ENCODE measurements around the gene TIPIN.

TIPIN gene

DNA sequence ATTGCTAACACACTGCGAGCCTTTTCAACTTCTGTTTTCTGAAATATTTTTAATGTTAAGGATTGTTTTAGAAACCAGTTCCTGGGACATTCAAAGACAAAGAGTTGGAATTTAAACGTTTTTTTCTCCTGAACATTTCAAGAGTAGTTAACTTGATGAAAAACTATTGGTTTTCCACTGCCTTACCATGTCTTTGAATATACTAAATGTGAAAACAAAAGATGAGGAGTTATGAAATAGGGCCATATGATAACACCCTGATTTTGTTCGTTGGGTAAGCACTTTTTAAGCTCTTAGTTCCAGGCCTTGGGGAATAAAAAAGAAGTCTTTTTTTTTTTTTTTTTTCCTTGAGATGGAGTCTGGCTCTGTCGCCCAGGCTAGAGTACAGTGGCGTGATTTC, 60.3 kb downstream of the TIPIN start:
- DNase-seq (ENCODE audit: insufficient read length, low spot score) (no peak), FAIRE-seq (no peak)
- TF ChIP-seq, protein P1, sequence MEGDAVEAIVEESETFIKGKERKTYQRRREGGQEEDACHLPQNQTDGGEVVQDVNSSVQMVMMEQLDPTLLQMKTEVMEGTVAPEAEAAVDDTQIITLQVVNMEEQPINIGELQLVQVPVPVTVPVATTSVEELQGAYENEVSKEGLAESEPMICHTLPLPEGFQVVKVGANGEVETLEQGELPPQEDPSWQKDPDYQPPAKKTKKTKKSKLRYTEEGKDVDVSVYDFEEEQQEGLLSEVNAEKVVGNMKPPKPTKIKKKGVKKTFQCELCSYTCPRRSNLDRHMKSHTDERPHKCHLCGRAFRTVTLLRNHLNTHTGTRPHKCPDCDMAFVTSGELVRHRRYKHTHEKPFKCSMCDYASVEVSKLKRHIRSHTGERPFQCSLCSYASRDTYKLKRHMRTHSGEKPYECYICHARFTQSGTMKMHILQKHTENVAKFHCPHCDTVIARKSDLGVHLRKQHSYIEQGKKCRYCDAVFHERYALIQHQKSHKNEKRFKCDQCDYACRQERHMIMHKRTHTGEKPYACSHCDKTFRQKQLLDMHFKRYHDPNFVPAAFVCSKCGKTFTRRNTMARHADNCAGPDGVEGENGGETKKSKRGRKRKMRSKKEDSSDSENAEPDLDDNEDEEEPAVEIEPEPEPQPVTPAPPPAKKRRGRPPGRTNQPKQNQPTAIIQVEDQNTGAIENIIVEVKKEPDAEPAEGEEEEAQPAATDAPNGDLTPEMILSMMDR (IDR thresholded peaks at IDR 0.05; ENCODE audit: insufficient read depth, missing control alignments) = no peak

- FAIRE-seq = no peak
- TF ChIP-seq, protein P1 (IDR thresholded peaks at IDR 0.05; ENCODE audit: insufficient read depth, missing control alignments) = no peak
- DNase-seq (ENCODE audit: insufficient read length, low spot score) = no peak
These were observed 61.6 kb downstream of the TIPIN start for GRCh38 chr15:66294932-66295235.

DNA sequence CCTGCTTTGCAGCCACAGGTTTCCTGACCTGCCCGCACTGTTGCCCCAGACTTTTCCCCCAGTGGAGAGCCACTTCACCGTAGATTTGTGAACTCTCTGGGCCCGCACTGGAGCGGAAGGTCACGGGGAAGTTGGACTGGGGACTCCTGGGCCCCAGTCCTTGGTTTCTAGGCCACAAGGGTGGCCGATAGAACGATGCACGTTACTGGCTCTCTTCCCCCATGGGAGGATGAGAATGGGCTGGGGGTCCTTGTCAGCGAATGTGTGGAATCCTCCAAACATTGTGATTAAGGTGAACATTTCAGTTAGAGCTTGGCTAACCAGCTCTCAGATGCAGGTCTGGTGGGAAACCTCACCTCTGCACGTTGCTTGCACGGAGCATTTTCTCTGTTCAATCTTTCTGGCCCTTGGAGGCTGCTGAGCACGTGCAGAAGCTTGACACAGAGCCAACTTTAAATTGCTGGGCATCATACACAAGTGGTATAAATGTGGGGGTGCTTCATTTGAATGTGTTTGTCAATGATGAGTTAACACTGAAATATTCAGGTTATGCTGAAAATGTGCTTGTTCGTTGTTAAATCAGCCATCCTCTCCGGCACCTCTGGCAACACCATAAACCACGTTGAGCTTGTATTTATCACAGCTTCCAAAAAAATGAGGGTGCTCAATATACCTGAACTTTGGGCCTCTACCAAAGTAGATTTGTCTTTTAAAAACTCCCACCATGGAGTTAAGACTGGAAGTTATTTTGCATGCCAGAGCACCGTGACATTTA, 62.1 kb downstream of the TIPIN start:
- TF ChIP-seq, protein P1 (IDR thresholded peaks at IDR 0.05; ENCODE audit: insufficient read depth, missing control alignments) = no peak
- DNase-seq (ENCODE audit: insufficient read length, low spot score) = no peak
- FAIRE-seq = no peak

- TF ChIP-seq, protein P1 (IDR thresholded peaks at IDR 0.05; ENCODE audit: insufficient read depth, missing control alignments) = no peak
- DNase-seq (ENCODE audit: insufficient read length, low spot score) = peak; percentile 33
- FAIRE-seq = no peak
These were observed 62.9 kb downstream of the TIPIN start, which contains the start of gene DIS3L for GRCh38 chr15:66293419-66294156. Gene DIS3L (plus strand): TSS chr15:66293568. CDS start chr15:66293597, 29 bp downstream.

- DNase-seq (ENCODE audit: insufficient read length, low spot score) (no peak), FAIRE-seq (no peak)
- TF ChIP-seq, protein P1 (IDR thresholded peaks at IDR 0.05; ENCODE audit: insufficient read depth, missing control alignments) = no peak
These were observed 63.7 kb downstream of the TIPIN start for GRCh38 chr15:66292571-66293418.

GRCh38 chr15:66291816-66292570, 64.5 kb downstream of the TIPIN start:
- TF ChIP-seq, protein P1 (IDR thresholded peaks at IDR 0.05; ENCODE audit: insufficient read depth, missing control alignments) = no peak
- FAIRE-seq = no peak
- DNase-seq (ENCODE audit: insufficient read length, low spot score) = no peak

Measured in D721Med (cell line).